ENCODE data around the gene PABPC1L.

The PABPC1L gene

GRCh38 chr20:44942264-44942973 is 32.6 kb downstream of the PABPC1L start:
- DNase-seq (ENCODE audit: low read depth), result no peak

GRCh38 chr20:44943828-44944227 is 34.0 kb downstream of the PABPC1L start:
- DNase-seq (ENCODE audit: low read depth), result no peak

GRCh38 chr20:44945261-44945660 is 35.4 kb downstream of the PABPC1L start:
- DNase-seq (ENCODE audit: low read depth), result no peak

GRCh38 chr20:44946271-44946852 is 36.5 kb downstream of the PABPC1L start:
- no peak for DNase-seq (ENCODE audit: low read depth)

- DNase-seq (ENCODE audit: low read depth), result no peak
Observed at GRCh38 chr20:44948107-44948506, 38.2 kb downstream of the PABPC1L start.

- no peak for DNase-seq (ENCODE audit: low read depth)
Observed at GRCh38 chr20:44948513-44948912, 38.7 kb downstream of the PABPC1L start.

- no peak for DNase-seq (ENCODE audit: low read depth)
Observed at GRCh38 chr20:44950368-44950767, 40.5 kb downstream of the PABPC1L start.

GRCh38 chr20:44952731-44953130 is 42.9 kb downstream of the PABPC1L start:
- no peak for DNase-seq (ENCODE audit: low read depth)

GRCh38 chr20:44954211-44954610 is 44.4 kb downstream of the PABPC1L start:
- no peak for DNase-seq (ENCODE audit: low read depth)

- DNase-seq (ENCODE audit: low read depth), result no peak
Observed at GRCh38 chr20:44955270-44955669, 45.4 kb downstream of the PABPC1L start.

- no peak for DNase-seq (ENCODE audit: low read depth)
Observed at GRCh38 chr20:44956410-44956809, 46.5 kb downstream of the PABPC1L start.

GRCh38 chr20:44958276-44958675 is 48.4 kb downstream of the PABPC1L start:
- no peak for DNase-seq (ENCODE audit: low read depth)

GRCh38 chr20:44959082-44959637 is 49.3 kb downstream of the PABPC1L start:
- no peak for DNase-seq (ENCODE audit: low read depth)

- peak; percentile 67 for DNase-seq (ENCODE audit: low read depth)
Observed at GRCh38 chr20:44959638-44960102, 49.8 kb downstream of the PABPC1L start.

- DNase-seq (ENCODE audit: low read depth), result peak; percentile 95
Observed at GRCh38 chr20:44960103-44960852, 50.4 kb downstream of the PABPC1L start, which contains the start of gene TOMM34. TOMM34 (minus strand) TSS chr20:44960397; CDS start chr20:44960333, 64 bp downstream.

GRCh38 chr20:44961011-44961869 is 51.4 kb downstream of the PABPC1L start:
- no peak for DNase-seq (ENCODE audit: low read depth)

- DNase-seq (ENCODE audit: low read depth), result no peak
Observed at GRCh38 chr20:44961870-44962267, 52.0 kb downstream of the PABPC1L start.

GRCh38 chr20:44962483-44962882 is 52.6 kb downstream of the PABPC1L start:
- DNase-seq (ENCODE audit: low read depth), result no peak

- no peak for DNase-seq (ENCODE audit: low read depth)
Observed at GRCh38 chr20:44963325-44964215, 53.7 kb downstream of the PABPC1L start.

- no peak for DNase-seq (ENCODE audit: low read depth)
Observed at GRCh38 chr20:44965651-44966029, 55.8 kb downstream of the PABPC1L start.

Measured in activated T-helper 9 cell treated with anti-CD3 and anti-CD28 coated beads, Interleukin-2, amount 50 U/mL, for 16 hours (primary cell).